Adrenal gland (tissue), 5 donors: ENCODE measurements around the gene TENM4.

Experiments
- POLR2A ChIP-seq, 2 donors: fragments of 450-650 bp; IDR thresholded peaks; one replicate each; pipeline ENCODE4 v1.6.1; 2017; ENCODE audit warnings: antibody characterized with exemption in 2 of 2, mild to moderate bottlenecking in 2 of 2, moderate library complexity in 1 of 2
- TF ChIP-seq, protein P1 (sequence below), 6 experiments: fragments of 450-650 bp in 4 of 6; fragments of 200-600 bp in 2 of 6; sonication (generic) in 1 of 6; IDR thresholded peaks; 1 replicate in 5 of 6; 2 replicates in 1 of 6; pipeline versions ENCODE4 v1.5.1 to v1.8.0; 2016 to 2021; ENCODE audit warnings: antibody characterized with exemption in 6 of 6, mild to moderate bottlenecking in 2 of 6, moderate library complexity in 1 of 6
- donor health status: DM: no; HTN: no; CAD: no.

DNA sequence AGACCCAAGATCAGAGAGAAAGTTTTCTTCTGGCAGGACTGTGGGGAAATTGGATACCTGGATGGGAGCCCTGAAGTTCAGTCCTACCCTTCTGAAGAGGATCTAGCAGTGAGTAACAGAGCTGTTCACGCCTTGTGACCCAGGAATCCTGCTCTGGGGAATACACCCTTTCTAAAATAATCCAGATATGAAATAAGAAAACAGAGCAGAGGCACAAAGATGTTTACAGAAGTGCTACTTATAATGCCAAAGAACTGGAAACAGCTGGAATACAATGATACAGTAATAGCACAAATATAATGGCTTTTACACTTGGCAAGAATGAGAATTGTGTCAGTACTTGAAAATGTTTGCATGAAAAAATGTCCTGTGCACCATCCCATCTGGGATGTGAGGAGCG, 562.2 kb downstream of the TENM4 start:
- TF ChIP-seq, protein P1, sequence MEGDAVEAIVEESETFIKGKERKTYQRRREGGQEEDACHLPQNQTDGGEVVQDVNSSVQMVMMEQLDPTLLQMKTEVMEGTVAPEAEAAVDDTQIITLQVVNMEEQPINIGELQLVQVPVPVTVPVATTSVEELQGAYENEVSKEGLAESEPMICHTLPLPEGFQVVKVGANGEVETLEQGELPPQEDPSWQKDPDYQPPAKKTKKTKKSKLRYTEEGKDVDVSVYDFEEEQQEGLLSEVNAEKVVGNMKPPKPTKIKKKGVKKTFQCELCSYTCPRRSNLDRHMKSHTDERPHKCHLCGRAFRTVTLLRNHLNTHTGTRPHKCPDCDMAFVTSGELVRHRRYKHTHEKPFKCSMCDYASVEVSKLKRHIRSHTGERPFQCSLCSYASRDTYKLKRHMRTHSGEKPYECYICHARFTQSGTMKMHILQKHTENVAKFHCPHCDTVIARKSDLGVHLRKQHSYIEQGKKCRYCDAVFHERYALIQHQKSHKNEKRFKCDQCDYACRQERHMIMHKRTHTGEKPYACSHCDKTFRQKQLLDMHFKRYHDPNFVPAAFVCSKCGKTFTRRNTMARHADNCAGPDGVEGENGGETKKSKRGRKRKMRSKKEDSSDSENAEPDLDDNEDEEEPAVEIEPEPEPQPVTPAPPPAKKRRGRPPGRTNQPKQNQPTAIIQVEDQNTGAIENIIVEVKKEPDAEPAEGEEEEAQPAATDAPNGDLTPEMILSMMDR (IDR thresholded peaks at IDR 0.05), result no peak
- TF ChIP-seq POLR2A (IDR thresholded peaks at IDR 0.05), result no peak
